ENCODE data around the gene DISC1. TPM values are rescaled to one million over a fixed set of nuclear protein-coding genes. Genes with fewer than 3 reads are reported as not detected.

DISC1 gene
- total RNA-seq, 2 donors from 2014 or later, result 6.7 to 9.3 TPM

DNA sequence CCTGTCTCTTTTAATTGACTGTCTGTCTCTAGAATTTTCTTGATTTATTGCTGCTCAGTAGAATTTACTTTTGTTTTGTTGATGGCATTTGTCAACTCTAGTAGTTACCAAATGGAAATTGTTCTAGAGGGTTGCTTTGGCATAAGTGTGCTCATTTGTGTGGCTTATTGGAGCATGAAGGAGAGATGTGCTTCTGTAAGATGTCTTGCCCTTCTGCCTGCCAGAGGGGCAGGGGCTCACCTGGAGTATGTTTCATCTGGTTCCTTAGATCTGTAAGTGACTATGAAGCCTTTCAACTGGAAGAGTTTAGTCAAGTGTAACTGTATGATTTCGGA, 345.5 kb downstream of the DISC1 start:
- Histone ChIP-seq H3K36me3 (no peaks in the 10 kb centered on the region), H3K4me1 (replicated peaks) (no peaks in the 10 kb centered on the region), H3K27me3 (replicated peaks; ENCODE audit: insufficient read depth) (no peaks in the 10 kb centered on the region), H3K27ac (no peak overlapping the region), H3K9me3 (no peaks in the 10 kb centered on the region), H3K4me3 (no peak overlapping the region)
- DNase-seq (ENCODE audit: low spot score), result no peak
- intact Hi-C loops (cut with DNase I), result no loop called here
- TF ChIP-seq, protein P1, sequence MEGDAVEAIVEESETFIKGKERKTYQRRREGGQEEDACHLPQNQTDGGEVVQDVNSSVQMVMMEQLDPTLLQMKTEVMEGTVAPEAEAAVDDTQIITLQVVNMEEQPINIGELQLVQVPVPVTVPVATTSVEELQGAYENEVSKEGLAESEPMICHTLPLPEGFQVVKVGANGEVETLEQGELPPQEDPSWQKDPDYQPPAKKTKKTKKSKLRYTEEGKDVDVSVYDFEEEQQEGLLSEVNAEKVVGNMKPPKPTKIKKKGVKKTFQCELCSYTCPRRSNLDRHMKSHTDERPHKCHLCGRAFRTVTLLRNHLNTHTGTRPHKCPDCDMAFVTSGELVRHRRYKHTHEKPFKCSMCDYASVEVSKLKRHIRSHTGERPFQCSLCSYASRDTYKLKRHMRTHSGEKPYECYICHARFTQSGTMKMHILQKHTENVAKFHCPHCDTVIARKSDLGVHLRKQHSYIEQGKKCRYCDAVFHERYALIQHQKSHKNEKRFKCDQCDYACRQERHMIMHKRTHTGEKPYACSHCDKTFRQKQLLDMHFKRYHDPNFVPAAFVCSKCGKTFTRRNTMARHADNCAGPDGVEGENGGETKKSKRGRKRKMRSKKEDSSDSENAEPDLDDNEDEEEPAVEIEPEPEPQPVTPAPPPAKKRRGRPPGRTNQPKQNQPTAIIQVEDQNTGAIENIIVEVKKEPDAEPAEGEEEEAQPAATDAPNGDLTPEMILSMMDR (IDR thresholded peaks at IDR 0.05), result no peak
- no peak for TF ChIP-seq POLR2AphosphoS5 (IDR thresholded peaks at IDR 0.05)
- TF ChIP-seq POLR2A (IDR thresholded peaks at IDR 0.05), result no peak
- WGBS, result 87% methylated on average over 1 of the region's 1 CpG

DNA sequence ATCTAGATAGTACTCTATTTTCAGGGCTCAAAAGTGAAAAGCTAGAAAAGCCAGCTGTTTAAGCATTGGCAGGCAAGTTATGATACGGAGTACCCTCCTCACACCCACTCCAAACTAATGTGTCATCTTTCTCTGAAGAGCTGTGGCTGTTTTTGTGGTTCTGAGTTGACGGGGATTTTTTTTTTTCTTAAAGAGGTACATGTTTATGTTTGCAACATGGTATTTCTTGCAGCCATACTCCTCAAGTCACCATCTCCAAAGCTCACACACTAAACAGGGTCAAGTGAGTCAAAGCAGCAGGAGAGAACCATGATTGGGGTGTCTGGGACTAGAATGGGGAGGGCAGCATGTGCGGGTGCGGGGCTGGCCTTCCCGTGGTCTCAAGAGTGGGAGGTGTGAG, 347.2 kb downstream of the DISC1 start:
- Histone ChIP-seq H3K27me3 (replicated peaks; ENCODE audit: insufficient read depth) (no peaks in the 10 kb centered on the region), H3K4me1 (replicated peaks) (no peaks in the 10 kb centered on the region), H3K9me3 (no peaks in the 10 kb centered on the region), H3K27ac (no peak overlapping the region), H3K36me3 (no peaks in the 10 kb centered on the region), H3K4me3 (no peak overlapping the region)
- no peak for DNase-seq (ENCODE audit: low spot score)
- intact Hi-C loops (cut with DNase I), result no loop called here
- 92% methylated on average over 5 of the region's 5 CpGs for WGBS
- TF ChIP-seq POLR2A (IDR thresholded peaks at IDR 0.05) (no peak), POLR2AphosphoS5 (IDR thresholded peaks at IDR 0.05) (no peak)
- TF ChIP-seq, protein P1 (IDR thresholded peaks at IDR 0.05), result no peak

DNA sequence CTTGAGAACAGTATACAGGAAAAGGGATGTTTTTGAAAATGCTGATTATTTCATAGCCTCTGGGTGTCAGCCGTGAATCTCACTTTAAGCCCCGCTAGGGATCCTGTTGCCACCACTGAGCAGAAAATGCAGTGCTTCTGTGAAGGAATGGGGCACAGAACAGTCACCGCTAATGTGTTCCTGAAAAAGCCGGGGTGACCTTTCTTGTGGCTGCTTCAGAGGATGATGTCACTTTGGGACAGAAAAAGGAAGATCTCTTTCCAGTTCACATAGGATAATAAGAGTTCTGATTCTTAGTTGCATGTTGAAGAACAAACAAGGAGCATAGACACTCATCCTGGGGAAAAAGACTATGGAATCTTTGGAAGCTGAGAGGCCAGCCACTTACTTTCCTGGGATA, 349.6 kb downstream of the DISC1 start:
- intact Hi-C loops (cut with DNase I), result no loop called here
- TF ChIP-seq, protein P1 (IDR thresholded peaks at IDR 0.05), result no peak
- TF ChIP-seq POLR2AphosphoS5 (IDR thresholded peaks at IDR 0.05) (no peak), POLR2A (IDR thresholded peaks at IDR 0.05) (no peak)

DNA sequence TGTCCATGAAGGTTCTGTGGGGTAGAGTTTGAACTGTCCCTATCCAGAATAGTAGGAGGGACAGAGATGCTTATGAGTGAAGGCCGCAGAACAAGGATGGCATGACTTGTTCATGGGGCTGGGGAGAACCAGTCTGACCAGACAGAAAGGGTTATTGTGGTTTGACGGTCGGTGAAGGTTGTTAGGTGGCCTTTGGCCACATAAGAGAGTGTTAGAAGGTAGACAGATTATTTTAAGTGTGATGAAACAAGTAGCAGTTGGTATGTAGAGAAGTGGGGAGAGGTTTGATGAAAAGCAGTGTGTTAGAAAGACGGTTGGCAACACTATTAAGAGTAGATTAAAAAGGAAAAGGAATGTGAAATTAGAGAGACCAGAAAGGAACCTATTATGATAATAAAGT, 355.1 kb downstream of the DISC1 start:
- TF ChIP-seq POLR2A (IDR thresholded peaks at IDR 0.05) (no peak), POLR2AphosphoS5 (IDR thresholded peaks at IDR 0.05) (no peak)
- TF ChIP-seq, protein P1 (IDR thresholded peaks at IDR 0.05), result no peak
- Histone ChIP-seq H3K27me3 (replicated peaks; ENCODE audit: insufficient read depth) (no peaks in the 10 kb centered on the region), H3K27ac (no peak overlapping the region), H3K4me3 (no peak overlapping the region), H3K4me1 (replicated peaks) (no peaks in the 10 kb centered on the region), H3K36me3 (no peaks in the 10 kb centered on the region), H3K9me3 (no peaks in the 10 kb centered on the region)
- intact Hi-C loops (cut with DNase I), result no loop called here
- no peak for DNase-seq (ENCODE audit: low spot score)
- 77% methylated on average over 4 of the region's 4 CpGs for WGBS

More for the DNA sequence above, 349.6 kb downstream of the DISC1 start:
- Histone ChIP-seq H3K9me3 (no peaks in the 10 kb centered on the region), H3K4me3 (no peak overlapping the region), H3K27me3 (replicated peaks; ENCODE audit: insufficient read depth) (no peaks in the 10 kb centered on the region), H3K4me1 (replicated peaks) (no peaks in the 10 kb centered on the region), H3K27ac (no peak overlapping the region), H3K36me3 (no peaks in the 10 kb centered on the region)
- DNase-seq (ENCODE audit: low spot score), result no peak
- WGBS, result 91% methylated on average over 4 of the region's 4 CpGs

DNA sequence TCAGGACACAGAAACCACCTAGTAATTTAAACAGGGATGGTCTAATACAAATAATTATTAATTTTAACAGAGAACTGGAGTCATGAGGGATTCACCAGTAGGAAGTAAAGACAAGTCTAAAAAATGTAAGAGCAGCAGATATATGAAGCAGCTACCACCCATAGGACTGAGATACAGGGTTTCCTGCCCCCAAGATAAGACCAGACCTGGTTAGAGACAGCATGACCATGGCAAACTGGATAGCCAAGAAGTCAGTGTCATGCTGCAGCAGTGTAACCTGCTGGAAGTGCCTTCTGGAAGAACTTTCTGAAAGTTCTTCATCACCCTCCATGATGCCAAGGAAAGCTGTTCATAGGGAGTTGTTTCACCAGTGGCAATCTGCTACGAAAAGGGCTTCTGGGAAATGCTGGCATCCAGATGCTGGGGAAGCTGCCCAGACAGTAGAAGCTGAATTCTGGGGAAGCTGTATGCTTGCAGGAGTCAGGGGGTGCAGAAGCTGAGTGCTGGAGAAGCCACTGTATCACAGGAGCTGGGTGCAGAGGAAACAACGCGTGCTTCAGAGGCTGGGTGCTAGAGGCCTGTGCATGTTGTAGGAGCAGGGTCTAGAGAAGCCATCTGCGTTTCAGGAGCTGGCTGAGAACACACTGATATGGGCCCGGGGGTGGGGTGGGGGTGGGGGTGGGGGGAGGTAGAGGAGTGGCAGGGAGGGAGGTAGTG, 356.4 kb downstream of the DISC1 start:
- H3K9me3 ChIP-seq, result no peaks in the 10 kb centered on the region
- no peaks in the 10 kb centered on the region for H3K27me3 ChIP-seq (replicated peaks; ENCODE audit: insufficient read depth)
- intact Hi-C loops (cut with DNase I), result no loop called here
- no peak overlapping the region for H3K4me3 ChIP-seq
- 81% methylated on average over 5 of the region's 5 CpGs for WGBS
- H3K4me1 ChIP-seq (replicated peaks), result no peaks in the 10 kb centered on the region
- DNase-seq (ENCODE audit: low spot score), result no peak
- H3K27ac ChIP-seq, result no peak overlapping the region
- TF ChIP-seq POLR2AphosphoS5 (IDR thresholded peaks at IDR 0.05), result no peak
- no peak for TF ChIP-seq POLR2A (IDR thresholded peaks at IDR 0.05)
- H3K36me3 ChIP-seq, result no peaks in the 10 kb centered on the region
